Activated effector memory CD4-positive, alpha-beta T cell treated with Interleukin-2 at 50 U/mL for 16 hours (primary cell): ENCODE results near the gene AMPH.
"Not testable (repeated sequence)": the region's sequence is repeated elsewhere in the genome, so short reads cannot be mapped to it uniquely, and the experiment has no call there.

Experiments used
- DNase-seq: peaks from one replicate; pipeline ENCODE4 v3.0.0-alpha.2; 2020

Gene AMPH

GRCh38 chr7:38625866-38626265 lies 5.3 kb downstream of the AMPH start:
- no peak for DNase-seq

GRCh38 chr7:38615665-38616064 lies 15.5 kb downstream of the AMPH start:
- DNase-seq = no peak

- no peak for DNase-seq
Observed at GRCh38 chr7:38607466-38607865, 23.7 kb downstream of the AMPH start.

GRCh38 chr7:38600741-38601140 lies 30.4 kb downstream of the AMPH start:
- DNase-seq = no peak

GRCh38 chr7:38594949-38595348 lies 36.2 kb downstream of the AMPH start:
- DNase-seq = no peak

- DNase-seq = no peak
Observed at GRCh38 chr7:38592737-38593288, 38.4 kb downstream of the AMPH start.

- no peak for DNase-seq
Observed at GRCh38 chr7:38585572-38586354, 45.4 kb downstream of the AMPH start.

GRCh38 chr7:38584443-38585210 lies 46.5 kb downstream of the AMPH start:
- no peak for DNase-seq

GRCh38 chr7:38580485-38580884 lies 50.7 kb downstream of the AMPH start:
- no peak for DNase-seq

- no peak for DNase-seq
Observed at GRCh38 chr7:38574086-38574485, 57.1 kb downstream of the AMPH start.

- DNase-seq = not testable (repeated sequence)
Observed at GRCh38 chr7:38571620-38572019, 59.6 kb downstream of the AMPH start.

GRCh38 chr7:38568497-38568896 lies 62.7 kb downstream of the AMPH start:
- no peak for DNase-seq

GRCh38 chr7:38565289-38565688 lies 65.9 kb downstream of the AMPH start:
- DNase-seq = no peak

GRCh38 chr7:38563741-38564140 lies 67.4 kb downstream of the AMPH start:
- DNase-seq = no peak

- no peak for DNase-seq
Observed at GRCh38 chr7:38561166-38561565, 70.0 kb downstream of the AMPH start.

GRCh38 chr7:38558761-38559345 lies 72.3 kb downstream of the AMPH start:
- DNase-seq = no peak

GRCh38 chr7:38554586-38554985 lies 76.6 kb downstream of the AMPH start:
- DNase-seq = no peak

GRCh38 chr7:38550836-38551235 lies 80.3 kb downstream of the AMPH start:
- DNase-seq = no peak

- no peak for DNase-seq
Observed at GRCh38 chr7:38548605-38549004, 82.6 kb downstream of the AMPH start.

- DNase-seq = no peak
Observed at GRCh38 chr7:38546763-38547162, 84.4 kb downstream of the AMPH start.

- no peak for DNase-seq
Observed at GRCh38 chr7:38545977-38546376, 85.2 kb downstream of the AMPH start.

GRCh38 chr7:38542156-38542555 lies 89.0 kb downstream of the AMPH start:
- DNase-seq = no peak

- DNase-seq = no peak
Observed at GRCh38 chr7:38541440-38541839, 89.7 kb downstream of the AMPH start.
